ENCODE data around the gene DOLPP1.

Gene DOLPP1

DNA sequence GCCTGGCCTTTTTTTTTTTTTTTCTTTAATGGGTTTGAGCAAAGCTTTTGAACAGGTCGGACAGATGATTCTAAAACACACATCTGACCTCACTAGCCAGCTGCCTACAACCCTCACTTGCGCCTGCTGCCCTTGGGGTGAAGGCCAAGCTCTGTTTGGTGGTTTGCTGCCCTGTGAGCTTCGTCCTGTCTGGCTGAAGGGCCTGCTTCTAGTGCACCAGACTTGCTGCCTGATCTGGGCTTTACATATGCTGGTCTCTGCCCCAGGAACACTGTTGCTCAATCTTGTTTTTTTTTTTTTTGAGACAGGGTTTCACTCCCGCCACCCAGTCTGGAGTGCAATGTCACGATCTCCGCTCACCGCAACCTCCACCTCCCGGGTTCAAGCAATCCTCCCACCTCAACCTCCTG, 16.4 kb upstream of the DOLPP1 start:
- DNase-seq (ENCODE audit: low read depth in 2 of 2) = no peak

DNA sequence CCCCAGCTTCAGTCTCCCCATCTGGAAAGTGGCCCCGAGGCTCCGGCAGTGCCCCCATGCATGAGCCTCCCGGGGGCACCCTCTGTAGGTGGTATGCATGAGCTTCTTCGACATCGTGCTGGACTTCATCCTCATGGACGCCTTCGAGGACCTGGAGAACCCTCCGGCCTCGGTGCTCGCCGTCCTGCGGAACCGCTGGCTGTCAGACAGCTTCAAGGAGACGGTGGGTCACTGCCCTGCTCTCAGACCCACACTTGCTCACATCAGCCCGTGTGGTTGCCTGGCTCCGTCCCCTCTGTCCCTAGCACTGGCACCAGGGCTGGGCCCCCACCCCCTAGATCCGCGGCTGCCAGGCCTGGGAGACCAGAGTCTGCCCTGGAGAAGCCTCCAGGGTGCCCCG, 12.8 kb upstream of the DOLPP1 start:
- DNase-seq (ENCODE audit: low read depth in 2 of 2) = no peak

DNA sequence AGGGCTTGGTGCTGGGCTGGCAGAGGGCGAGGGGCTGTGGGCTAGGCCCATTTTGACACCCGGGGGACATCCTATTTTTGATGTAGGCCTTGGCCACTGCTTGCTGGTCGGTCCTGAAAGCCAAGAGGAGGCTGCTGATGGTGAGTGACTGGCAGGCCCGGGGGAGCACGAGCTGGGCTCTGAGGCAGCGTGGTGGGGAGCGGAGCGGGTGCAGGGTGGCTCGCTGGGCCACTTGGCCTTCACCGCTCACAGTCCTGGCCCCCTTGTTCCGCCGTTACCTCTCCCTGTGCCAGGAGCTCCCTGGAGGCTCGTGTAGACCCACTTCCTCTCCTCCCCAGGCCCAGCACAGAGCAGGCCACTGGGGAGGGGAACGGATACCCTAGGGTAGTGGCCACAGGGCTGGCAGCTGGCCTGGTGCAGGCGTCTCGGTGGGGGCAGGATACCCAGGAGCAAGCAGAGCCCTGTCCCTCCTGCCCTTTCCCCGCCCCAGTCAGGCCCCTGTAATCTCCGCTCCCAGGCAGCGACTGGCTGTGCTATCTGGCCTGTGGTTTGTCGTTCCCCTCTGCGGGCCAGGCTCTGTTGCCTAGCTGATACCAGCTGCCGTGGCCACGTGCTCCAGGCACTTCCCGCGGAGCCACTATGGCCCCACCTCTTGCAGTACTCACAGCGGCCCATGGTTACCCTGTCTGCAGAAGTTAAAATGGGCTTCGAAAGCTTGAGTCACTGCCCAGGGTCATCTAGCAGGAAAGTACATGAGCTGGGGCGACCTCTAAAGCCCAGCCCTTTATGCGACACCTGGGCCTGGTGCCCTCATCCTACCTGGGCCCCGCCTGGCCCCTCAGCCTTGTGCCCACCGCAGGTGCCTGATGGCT, 11.7 kb upstream of the DOLPP1 start:
- DNase-seq (ENCODE audit: low read depth in 2 of 2) = peak; percentile 38 to 56

DNA sequence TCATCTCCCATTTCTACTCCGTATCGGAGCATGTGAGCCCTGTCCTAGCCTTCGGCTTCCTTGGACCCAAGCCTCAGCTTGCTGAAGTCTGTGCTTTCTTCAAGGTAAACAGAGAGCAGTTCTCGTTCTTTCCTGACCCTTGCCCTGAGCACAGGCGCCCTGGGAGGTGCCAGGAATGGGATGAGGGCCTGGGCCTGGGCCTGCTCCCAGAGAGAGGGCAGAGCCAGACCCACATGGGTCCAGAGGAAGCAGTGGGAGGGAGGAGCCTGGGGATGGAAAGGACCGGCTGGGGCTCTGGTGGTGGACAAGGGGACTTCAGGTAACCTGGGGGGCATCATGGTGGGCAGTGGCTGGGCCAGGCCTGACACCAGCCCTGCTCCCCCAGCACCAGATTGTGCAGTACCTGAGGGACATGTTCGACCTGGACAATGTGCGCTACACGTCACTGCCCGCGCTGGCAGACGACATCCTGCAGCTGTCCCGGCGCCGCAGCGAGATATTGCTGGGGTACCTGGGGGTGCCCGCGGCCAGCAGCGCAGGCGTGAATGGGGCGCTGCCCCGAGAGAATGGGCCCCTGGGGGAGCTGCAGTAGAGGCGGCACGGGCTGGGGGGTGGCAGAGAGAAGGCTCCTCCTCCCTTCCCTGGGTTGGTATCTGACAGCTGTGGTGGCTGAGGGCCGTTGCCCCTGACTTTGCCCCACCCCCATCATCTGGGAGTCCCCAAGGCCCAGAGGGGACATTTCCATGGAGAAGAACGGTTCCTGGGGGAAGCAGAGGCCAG, 10.9 kb upstream of the DOLPP1 start:
- no peak for DNase-seq (ENCODE audit: low read depth in 2 of 2)

DNA sequence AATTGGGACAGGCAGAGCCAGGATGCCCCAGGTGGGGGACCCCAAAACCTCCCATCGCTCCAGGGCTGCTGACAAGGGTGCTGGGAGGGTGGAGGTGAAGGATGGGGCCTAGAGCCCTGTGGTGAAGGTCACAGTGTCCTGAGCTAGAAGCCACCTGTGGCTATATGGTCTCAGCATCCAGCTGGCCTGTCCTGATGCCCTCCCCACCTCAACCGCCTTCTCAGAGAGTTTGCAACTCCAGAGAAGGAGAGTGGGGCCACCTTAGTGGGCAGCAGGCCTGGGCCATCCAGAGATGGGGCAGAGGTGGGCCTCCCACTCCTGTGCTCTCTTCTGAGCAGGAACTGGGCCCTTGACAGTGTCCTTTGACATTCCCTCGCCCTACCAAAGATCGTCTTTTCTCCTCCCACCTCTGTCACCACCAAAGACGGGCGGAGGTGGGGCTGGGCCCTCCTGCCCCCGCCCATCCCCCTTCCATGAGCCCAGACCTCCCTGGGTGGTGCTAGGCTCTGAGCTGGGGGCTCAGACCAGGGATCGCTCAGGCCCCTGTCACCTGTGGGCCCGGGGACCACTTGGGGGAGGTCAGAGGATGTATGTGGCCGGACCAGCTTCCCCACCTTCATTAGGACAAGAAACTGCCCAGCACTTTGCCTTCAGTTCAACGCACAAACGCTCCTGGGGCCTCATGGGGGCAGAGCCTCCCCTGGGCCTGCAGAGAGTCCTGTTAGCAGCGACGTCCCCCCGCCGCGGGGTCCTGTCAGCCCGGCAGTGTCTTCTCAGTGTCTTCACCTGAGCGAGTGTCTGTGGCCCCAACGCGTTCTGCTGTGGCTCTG, 10.0 kb upstream of the DOLPP1 start:
- no peak for DNase-seq (ENCODE audit: low read depth in 2 of 2)

DNA sequence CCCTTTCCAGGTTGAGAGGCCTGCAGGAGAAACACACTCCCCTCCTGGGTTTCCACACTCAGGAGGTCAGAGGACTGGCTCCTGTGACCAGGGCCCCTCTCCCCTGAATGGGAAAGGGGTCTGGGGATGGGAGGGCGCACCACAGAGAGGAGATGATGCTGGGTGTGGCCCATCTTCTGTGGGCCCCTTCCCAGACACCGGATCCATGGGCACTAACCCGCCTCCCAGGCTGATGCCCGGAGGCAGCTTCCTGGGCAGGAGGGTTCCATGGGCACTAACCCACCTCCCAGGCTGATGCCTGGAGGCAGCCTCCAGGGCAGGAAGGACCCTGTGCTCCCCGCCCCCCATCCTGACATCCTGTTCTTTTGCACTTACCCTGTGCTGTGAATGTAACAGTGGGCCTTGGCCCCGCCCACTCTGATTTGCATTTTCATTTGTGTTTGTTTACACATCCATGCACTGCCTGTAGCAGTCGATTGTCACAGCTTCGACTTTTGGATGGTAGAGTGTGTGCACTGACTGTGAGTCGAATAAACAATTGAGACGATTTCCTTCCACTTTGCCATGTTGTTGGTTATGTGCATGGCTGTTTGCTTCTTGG, 9.3 kb upstream of the DOLPP1 start:
- no peak for DNase-seq (ENCODE audit: low read depth in 2 of 2)

DNA sequence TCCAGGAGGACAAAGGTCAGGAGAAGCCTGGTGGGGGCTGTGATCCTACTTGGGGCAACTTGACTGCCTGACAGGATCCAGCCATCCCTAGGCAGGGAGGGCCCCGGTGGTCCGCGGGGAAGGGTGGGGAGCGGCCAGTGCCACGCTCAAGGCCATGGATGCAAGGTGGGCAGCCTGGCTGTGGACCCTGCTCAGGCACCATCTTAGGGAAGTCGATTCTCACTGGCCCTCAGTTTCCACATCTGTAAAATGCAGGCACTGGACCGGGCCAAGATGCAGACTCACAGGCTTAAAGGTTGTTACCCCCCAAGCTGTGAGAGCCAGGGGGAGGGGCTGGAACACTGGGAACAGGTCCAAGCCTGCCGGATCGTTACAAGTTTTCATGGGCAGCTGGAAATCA, 8.7 kb upstream of the DOLPP1 start:
- no peak for DNase-seq (ENCODE audit: low read depth in 2 of 2)

DNA sequence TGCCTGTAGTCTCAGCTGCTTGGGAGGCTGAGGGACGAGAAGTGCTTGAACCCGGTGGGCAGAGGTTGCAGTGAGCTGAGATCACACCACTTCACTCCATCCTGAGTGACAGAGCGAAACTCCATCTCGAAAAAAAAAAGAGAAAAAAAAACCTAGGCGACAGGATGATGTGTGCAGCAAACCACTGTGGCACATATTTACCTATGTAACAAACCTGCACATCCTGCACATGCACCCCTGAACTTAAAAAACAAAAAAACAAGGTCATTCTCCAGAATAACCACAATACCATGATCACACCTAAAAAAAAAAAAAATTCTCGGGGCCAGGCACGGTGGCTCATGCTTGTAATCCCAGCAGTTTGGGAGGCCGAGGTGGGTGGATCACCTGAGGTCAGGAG, 7.5 kb upstream of the DOLPP1 start:
- no peak for DNase-seq (ENCODE audit: low read depth in 2 of 2)

DNA sequence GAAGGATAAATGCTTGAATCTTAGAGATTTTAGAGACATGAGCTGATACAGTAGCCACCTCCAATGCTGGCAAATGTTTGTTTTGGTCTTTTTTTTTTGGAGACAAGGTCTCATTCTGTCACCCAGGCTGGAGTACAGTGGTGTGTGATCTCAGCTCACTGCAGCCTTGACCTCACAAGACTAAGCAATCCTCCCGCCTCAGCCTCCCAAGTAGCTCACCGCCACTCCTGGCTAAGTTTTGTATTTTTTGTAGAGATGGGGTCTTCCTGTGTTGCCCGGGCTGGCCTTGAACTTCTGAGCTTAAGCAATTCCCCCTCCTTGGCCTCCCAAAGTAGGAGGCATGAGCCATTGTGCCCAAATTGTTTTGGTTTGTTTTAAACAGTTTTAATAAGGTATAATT, 6.8 kb upstream of the DOLPP1 start:
- DNase-seq (ENCODE audit: low read depth in 2 of 2) = no peak

DNA sequence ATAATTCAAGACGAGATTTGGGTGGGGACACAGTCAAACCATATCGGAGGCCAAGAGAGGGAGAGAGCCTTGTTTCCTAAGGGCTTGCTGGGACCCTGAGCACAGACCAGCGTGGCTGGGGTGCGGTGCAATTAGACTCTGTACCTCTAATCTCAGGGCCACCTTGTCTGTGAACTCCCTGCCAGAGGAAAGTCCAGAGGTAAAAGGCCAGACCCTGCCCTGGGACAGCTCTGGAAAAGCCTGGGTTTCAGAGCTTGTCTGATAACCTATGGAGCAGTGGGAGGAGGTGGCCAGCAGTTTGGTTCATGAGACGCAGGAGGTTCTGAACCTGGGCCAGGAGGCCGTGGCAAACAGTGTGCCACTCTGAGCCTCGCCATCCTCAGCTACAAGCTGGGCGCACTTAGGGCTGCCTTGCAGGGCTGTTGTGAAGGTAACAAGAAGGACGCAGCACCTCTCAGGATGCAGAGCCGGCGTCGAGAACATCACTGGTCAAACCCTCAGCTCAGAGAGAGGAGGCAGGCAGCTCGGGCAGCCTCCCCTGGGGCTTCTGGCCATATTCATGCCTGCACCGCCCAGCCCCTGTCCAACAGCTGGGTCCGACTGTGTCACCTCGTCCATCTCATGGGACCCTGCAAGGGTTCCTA, 4.8 kb upstream of the DOLPP1 start:
- DNase-seq (ENCODE audit: low read depth in 2 of 2) = no peak

DNA sequence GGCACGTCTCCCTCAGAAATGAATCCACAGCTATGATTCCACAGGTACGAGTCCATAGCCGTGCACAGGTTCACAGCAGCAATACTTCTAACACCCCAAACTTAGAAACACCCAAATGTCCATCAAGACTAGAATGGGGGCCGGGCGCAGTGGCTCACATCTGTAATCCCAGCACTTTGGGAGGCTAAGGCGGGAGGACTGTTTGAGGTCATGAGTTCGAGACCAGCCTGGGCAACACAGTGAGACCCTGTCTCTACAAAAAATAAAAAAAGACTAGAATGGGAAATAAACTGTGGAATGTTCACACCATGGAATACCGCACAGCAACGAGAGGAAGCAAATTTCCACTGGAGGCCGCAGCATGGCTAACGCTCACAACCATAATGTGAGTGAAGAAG, 4.3 kb upstream of the DOLPP1 start:
- DNase-seq (ENCODE audit: low read depth in 2 of 2) = no peak

DNA sequence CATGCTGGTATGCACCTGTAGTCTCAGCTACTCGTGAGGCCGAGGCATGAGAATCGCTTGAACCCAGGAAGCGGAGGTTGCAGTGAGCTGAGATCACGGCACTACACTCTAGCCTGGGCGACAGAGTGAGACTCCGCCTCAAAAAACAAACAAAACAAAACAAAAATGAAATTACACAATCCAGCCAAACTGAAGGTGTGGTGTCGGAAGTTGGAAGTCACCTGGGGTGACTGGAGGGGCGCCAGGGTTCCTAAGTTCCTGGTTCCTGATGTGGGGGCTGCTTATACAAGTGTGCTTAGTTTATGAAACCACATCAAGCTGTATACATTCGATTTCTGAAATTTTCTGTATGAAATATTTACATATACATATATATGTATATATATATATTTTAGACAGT, 3.7 kb upstream of the DOLPP1 start:
- DNase-seq (ENCODE audit: low read depth in 2 of 2) = no peak

DNA sequence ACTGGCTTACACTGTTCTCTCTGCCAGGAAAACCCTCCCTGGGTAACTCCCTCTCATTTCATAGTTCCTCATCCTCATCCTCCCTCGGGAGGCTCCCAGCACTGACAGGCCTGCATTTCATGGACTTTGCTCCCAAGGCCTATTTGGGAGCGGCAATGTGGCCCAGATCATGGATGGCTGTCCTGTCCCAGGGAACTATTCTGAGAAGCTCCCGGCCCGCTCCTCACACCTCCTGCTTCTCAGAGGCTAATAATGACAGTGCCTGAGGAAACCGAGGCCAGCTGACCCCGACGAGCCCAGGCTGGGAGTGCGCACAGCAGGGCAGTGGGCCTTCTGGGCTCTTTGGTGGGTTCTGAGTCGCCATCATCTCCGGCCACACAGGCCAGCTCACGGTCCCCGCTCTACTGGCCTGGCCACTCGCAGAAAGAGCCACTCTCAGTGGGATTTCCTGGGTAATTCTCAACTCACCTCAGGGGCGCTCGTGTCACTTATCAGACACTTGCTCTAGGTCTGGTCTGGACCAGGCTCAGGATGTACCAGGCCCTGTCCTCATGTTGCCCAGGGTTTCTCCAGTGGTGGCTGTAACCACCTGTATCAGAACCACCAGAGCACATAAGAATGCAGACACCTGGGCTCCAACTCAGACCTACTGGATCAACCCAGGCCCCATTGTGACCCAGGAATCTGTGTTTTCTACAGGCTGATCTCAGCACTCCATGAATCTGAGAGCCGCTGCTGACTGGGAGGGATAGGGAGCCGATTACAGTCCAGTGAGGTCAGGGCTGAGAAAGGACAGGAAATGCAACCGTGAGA, 2.0 kb upstream of the DOLPP1 start:
- DNase-seq (ENCODE audit: low read depth in 2 of 2) = no peak

DNA sequence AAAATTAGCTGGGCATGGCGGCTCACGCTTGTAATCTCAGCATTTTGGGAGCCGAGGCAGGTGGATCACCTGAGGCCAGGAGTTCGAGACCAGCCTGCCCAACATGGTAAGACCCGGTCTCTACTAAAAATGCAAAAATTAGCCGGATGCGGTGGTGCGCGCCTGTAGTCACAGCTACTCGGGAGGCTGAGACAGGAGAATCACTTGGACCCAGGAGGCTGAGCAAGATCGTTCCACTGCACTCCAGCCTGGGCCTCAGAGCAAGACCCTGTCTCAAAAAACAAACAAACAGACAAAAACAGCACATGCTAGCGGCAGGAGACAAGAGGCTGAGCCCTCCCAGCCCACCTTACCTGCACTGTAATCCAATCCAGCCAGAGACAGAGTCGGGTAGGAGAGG, 1.1 kb upstream of the DOLPP1 start:
- no peak for DNase-seq (ENCODE audit: low read depth in 2 of 2)

DNA sequence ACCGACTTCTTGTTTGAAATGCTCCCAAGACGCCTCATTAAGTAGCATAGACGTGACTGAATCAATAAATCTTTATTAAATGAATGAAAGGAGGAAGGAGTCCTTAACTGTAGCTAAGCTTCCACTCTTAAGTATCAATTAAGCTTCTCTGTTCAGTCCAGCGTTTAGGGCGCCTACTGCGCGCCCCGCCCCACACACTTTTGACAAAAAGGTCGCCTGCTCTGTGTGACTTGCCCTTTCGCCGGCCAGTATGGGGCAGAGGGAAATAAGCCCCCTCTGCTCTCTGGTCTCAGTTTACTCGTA, 662 bp upstream of the DOLPP1 start:
- DNase-seq (ENCODE audit: low read depth in 2 of 2) = no peak

DNA sequence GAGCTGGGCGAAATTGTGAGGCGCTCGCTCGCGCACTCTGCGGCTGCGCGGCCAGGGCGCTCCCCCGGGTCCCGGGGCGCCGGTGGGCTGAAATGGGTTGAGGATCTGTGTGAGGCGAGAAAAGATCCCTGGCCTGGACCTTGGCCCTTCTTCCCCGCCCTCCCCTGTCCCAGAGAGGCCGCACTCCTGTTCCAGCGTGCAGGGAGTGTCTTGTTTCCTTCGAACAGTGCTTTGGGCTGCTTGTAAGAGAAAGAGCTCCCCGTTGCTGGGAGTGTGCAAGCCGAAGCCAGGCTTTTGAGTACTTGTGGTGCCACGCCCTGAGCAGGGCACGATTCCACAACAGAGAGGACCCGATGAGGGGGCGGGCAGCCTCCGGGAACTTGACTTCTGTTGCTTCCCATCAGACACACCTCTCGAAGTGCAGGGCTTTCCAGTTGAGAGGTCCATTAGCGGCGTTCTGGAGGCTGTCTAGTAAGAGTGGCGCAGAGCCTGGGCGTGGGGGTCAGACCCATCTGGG, 535 bp downstream of the DOLPP1 start:
- DNase-seq (ENCODE audit: low read depth in 2 of 2) = no peak

DNA sequence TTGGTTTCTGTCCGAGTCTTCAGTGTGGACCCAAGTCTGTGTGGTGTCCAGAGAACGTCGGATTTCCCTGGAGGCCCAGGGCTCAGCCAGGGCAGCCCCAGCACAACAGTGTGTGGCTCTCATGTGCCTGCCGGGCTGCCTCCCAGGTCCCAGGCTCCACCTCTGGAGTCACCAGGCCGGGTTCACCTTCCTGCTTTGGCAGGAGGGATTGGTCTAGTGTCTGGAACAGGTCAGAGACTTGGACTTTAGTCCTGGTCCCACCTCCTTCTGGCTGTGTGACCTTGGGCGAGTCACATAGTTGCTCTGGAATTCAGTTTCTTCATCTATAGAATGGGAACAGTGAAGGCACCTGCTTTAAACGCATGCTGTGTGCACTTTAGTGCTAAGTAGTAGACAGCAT, 3.2 kb downstream of the DOLPP1 start:
- DNase-seq (ENCODE audit: low read depth in 2 of 2) = no peak

DNA sequence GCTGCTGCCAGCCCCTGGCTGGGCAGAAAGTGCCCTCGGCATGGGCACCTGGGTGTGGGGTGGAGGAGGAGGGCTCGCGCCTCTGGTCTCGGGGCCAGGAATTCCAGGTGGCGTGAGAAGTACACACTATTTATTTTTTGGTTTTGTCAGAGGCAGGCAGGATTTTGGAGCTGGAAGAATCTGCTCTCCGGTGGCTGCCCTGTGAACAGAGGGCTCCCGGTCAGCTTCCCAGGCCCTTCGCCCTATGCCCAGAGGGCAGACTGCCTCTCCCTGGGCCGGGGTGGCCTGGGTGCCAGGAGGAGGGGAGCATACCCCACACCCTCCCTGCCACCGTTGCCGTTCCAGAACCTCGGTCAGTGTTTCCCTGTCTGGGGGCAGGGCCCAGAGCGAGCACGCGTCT, 8.3 kb downstream of the DOLPP1 start:
- no peak for DNase-seq (ENCODE audit: low read depth in 2 of 2)

DNA sequence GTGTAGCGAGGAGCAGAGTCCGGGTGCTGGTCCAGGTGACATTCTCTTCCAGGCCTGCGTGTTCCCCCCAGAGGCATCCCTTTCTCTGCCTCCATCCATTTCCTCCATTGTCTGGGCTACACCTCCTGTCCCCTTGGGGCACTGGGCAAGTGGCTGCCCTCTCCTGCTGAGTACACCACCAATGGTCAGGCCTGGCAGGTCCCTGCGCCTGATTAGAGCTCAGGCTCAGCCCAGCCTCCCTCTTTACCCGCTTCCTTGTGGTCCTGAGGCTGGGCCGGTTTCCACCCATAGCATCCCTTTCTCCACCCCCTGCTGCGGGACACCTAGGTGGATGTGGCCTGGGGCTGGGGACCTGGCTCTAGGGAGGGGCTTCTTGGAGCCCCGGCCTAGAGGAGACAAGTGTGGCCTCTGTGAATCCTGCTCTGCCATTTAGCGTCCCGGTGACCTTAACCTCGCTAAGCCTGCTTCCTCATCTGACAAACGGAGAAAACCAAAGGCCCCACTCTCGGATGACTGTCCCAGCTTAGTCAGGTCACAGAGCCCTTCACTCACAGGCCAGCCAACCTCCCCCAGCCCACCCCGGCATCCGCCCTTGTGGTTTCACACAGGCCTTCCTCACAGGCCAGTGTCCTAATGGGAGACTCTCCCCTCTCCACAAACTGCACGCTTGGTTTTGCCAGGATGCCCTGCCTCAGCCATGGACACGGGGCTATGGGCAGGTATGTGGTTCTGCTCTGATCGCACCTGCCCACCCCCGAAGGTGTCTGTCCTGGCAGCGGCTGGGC, 12.9 kb downstream of the DOLPP1 start:
- no peak for DNase-seq (ENCODE audit: low read depth in 2 of 2)
